H1 (cell line): ENCODE data around the gene SNAPC2.

Experiments used
- CTCF ChIP-seq, 3 experiments: IDR thresholded peaks; 1 replicate in 2 of 3; 2 replicates in 1 of 3; pipeline versions ENCODE4 v1.5.1 to v1.6.1; 2011; ENCODE audit warnings: low read length in 3 of 3, mild to moderate bottlenecking in 3 of 3, inconsistent platforms in 2 of 3, low read depth in 1 of 3, moderate library complexity in 1 of 3; ENCODE audit not compliant: insufficient read depth in 1 of 3; ENCODE audit errors: control extremely low read depth in 1 of 3
- TAF1 ChIP-seq: IDR thresholded peaks from 2 replicates; pipeline ENCODE4 v1.6.1; 2011; ENCODE audit warnings: mild to moderate bottlenecking, low read depth, low read length

GRCh38 chr19:7971553-7972520 is 51.7 kb downstream of the SNAPC2 start:
- no peak for TF ChIP-seq TAF1
- no peak for TF ChIP-seq CTCF (IDR thresholded peaks at IDR 0.05; ENCODE audit: control extremely low read depth in 1 of 3, insufficient read depth in 1 of 3, low read depth in 1 of 3, low read length in 3 of 3)
